ENCODE data around the gene CALR. TPM values are rescaled to one million over a fixed set of nuclear protein-coding genes. Genes with fewer than 3 reads are reported as not detected.

Gene CALR
- total and polyA plus RNA-seq, 2 donors (not counting 1 experiment from before 2014, with no cell fraction given): 1,447 to 2,757 TPM

GRCh38 chr19:12899891-12900518, 38.4 kb upstream of the CALR start:
- H3K36me3 ChIP-seq (ENCODE audit: control insufficient read depth, insufficient read depth, low read length): no peaks in the 10 kb centered on the region
- no peaks in the 10 kb centered on the region for H3K27me3 ChIP-seq (ENCODE audit: control insufficient read depth, insufficient read depth, low read length)
- H3K9ac ChIP-seq (ENCODE audit: insufficient read depth, low read length): no peak overlapping the region
- H3K79me2 ChIP-seq (ENCODE audit: control insufficient read depth, insufficient read depth, low read length): no peaks in the 10 kb centered on the region
- DNase-seq (ENCODE audit: low read depth in 2 of 2): no peak
- no peak overlapping the region for H2AFZ ChIP-seq (ENCODE audit: low read length)
- TF ChIP-seq CTCF (conservative IDR thresholded peaks at IDR 0.05 in 1 of 2, IDR thresholded peaks at IDR 0.05 in 1 of 2; ENCODE audit: low read depth in 1 of 2, low read length in 2 of 2) (no peak), EZH2 (IDR thresholded peaks at IDR 0.05; ENCODE audit: low read length, missing control alignments) (no peak)
- H3K4me1 ChIP-seq (ENCODE audit: control insufficient read depth, extremely low read depth, insufficient read depth, low read length): no peaks in the 10 kb centered on the region
- H4K20me1 ChIP-seq (ENCODE audit: control insufficient read depth, extremely low read depth, insufficient read depth, low read length): no peaks in the 10 kb centered on the region
- no peak overlapping the region for H3K4me3 ChIP-seq (replicated peaks in 1 of 4; ENCODE audit: control extremely low read depth in 1 of 4, insufficient read depth in 1 of 4, low read depth in 3 of 4, low read length in 4 of 4)
- H3K4me2 ChIP-seq (ENCODE audit: extremely low read depth, insufficient read depth, low read length): no peak overlapping the region
- no peaks in the 10 kb centered on the region for H3K9me3 ChIP-seq (ENCODE audit: control insufficient read depth, insufficient read depth, low read depth, low read length)
- no peak overlapping the region for H3K27ac ChIP-seq (ENCODE audit: insufficient read depth, low read length)

GRCh38 chr19:12907166-12907565, 31.2 kb upstream of the CALR start:
- H3K4me3 ChIP-seq (replicated peaks in 1 of 4; ENCODE audit: control extremely low read depth in 1 of 4, insufficient read depth in 1 of 4, low read depth in 3 of 4, low read length in 4 of 4): no peak overlapping the region
- TF ChIP-seq EZH2 (IDR thresholded peaks at IDR 0.05; ENCODE audit: low read length, missing control alignments): no peak
- TF ChIP-seq CTCF (conservative IDR thresholded peaks at IDR 0.05 in 1 of 2, IDR thresholded peaks at IDR 0.05 in 1 of 2; ENCODE audit: low read depth in 1 of 2, low read length in 2 of 2): no peak
- H2AFZ ChIP-seq (ENCODE audit: low read length): no peak overlapping the region

GRCh38 chr19:12912571-12912970, 25.8 kb upstream of the CALR start:
- H4K20me1 ChIP-seq (ENCODE audit: control insufficient read depth, extremely low read depth, insufficient read depth, low read length): no peaks in the 10 kb centered on the region
- H2AFZ ChIP-seq (ENCODE audit: low read length): no peak overlapping the region
- no peak overlapping the region for H3K4me3 ChIP-seq (replicated peaks in 1 of 4; ENCODE audit: control extremely low read depth in 1 of 4, insufficient read depth in 1 of 4, low read depth in 3 of 4, low read length in 4 of 4)
- peak overlapping the region; percentile 27 for H3K4me2 ChIP-seq (ENCODE audit: extremely low read depth, insufficient read depth, low read length)
- no peak overlapping the region for H3K27ac ChIP-seq (ENCODE audit: insufficient read depth, low read length)
- DNase-seq (ENCODE audit: low read depth in 2 of 2): no peak
- no peaks in the 10 kb centered on the region for H3K79me2 ChIP-seq (ENCODE audit: control insufficient read depth, insufficient read depth, low read length)
- no peaks in the 10 kb centered on the region for H3K9me3 ChIP-seq (ENCODE audit: control insufficient read depth, insufficient read depth, low read depth, low read length)
- no peaks in the 10 kb centered on the region for H3K36me3 ChIP-seq (ENCODE audit: control insufficient read depth, insufficient read depth, low read length)
- H3K9ac ChIP-seq (ENCODE audit: insufficient read depth, low read length): no peak overlapping the region
- peaks cover 5% of the 10 kb centered on the region for H3K4me1 ChIP-seq (ENCODE audit: control insufficient read depth, extremely low read depth, insufficient read depth, low read length)
- no peaks in the 10 kb centered on the region for H3K27me3 ChIP-seq (ENCODE audit: control insufficient read depth, insufficient read depth, low read length)
- no peak for TF ChIP-seq EZH2 (IDR thresholded peaks at IDR 0.05; ENCODE audit: low read length, missing control alignments)
- no peak for TF ChIP-seq CTCF (conservative IDR thresholded peaks at IDR 0.05 in 1 of 2, IDR thresholded peaks at IDR 0.05 in 1 of 2; ENCODE audit: low read depth in 1 of 2, low read length in 2 of 2)

More at GRCh38 chr19:12907166-12907565, 31.2 kb upstream of the CALR start:
- no peak overlapping the region for H3K9ac ChIP-seq (ENCODE audit: insufficient read depth, low read length)
- no peak overlapping the region for H3K27ac ChIP-seq (ENCODE audit: insufficient read depth, low read length)
- no peaks in the 10 kb centered on the region for H3K36me3 ChIP-seq (ENCODE audit: control insufficient read depth, insufficient read depth, low read length)
- H3K4me1 ChIP-seq (ENCODE audit: control insufficient read depth, extremely low read depth, insufficient read depth, low read length): no peaks in the 10 kb centered on the region
- no peaks in the 10 kb centered on the region for H3K27me3 ChIP-seq (ENCODE audit: control insufficient read depth, insufficient read depth, low read length)
- H3K4me2 ChIP-seq (ENCODE audit: extremely low read depth, insufficient read depth, low read length): no peak overlapping the region
- H4K20me1 ChIP-seq (ENCODE audit: control insufficient read depth, extremely low read depth, insufficient read depth, low read length): no peaks in the 10 kb centered on the region
- H3K9me3 ChIP-seq (ENCODE audit: control insufficient read depth, insufficient read depth, low read depth, low read length): no peaks in the 10 kb centered on the region
- no peaks in the 10 kb centered on the region for H3K79me2 ChIP-seq (ENCODE audit: control insufficient read depth, insufficient read depth, low read length)
- DNase-seq (ENCODE audit: low read depth in 2 of 2): no peak

Data from fibroblast of lung (primary cell).